Peyer's patch (tissue), 4 donors: ENCODE data around the gene CCL5. TPM values are rescaled to one million over a fixed set of nuclear protein-coding genes. Genes with fewer than 3 reads are reported as not detected.
"Not testable (repeated sequence)": the region's sequence is repeated elsewhere in the genome, so short reads cannot be mapped to it uniquely, and the experiment has no call there.

Experiments
- DNase-seq, 3 donors: peaks; one replicate each; pipeline ENCODE4 v3.0.0-alpha.2; 2017 to 2019
- H3K27ac ChIP-seq, 4 donors: fragments of 200-600 bp; sonication (generic); one replicate each; pipeline ENCODE4 v1.5.1; 2016 to 2019
- H3K27me3 ChIP-seq, 2 donors: fragments of 200-600 bp; sonication (generic); one replicate each; pipeline ENCODE4 v1.5.1; 2019
- H3K36me3 ChIP-seq, 3 donors: fragments of 200-600 bp; sonication (generic); one replicate each; pipeline ENCODE4 v1.5.1; 2016 to 2019
- H3K4me1 ChIP-seq, 4 donors: fragments of 200-600 bp; sonication (generic); one replicate each; pipeline ENCODE4 v1.5.1; 2016 to 2019
- H3K4me3 ChIP-seq, 4 donors: fragments of 200-600 bp; sonication (generic); 1 replicate in 3 of 4; 2 replicates in 1 of 4; pipeline ENCODE4 v1.5.1; 2016 to 2019; ENCODE audit warnings: mild to moderate bottlenecking in 1 of 4
- H3K9me3 ChIP-seq, 4 donors: fragments of 200-600 bp; sonication (generic); one replicate each; pipeline ENCODE4 v1.5.1; 2016 to 2019; ENCODE audit warnings: mild to moderate bottlenecking in 1 of 4
- CTCF ChIP-seq, 6 experiments: fragments of 450-650 bp in 4 of 6; fragments of 200-600 bp in 2 of 6; sonication (generic) in 1 of 6; IDR thresholded peaks; one replicate each; pipeline ENCODE4 v1.5.1; 2017 to 2019; ENCODE audit warnings: antibody characterized with exemption in 6 of 6, mild to moderate bottlenecking in 3 of 6, moderate library complexity in 1 of 6
- POLR2A ChIP-seq, 2 donors: fragments of 450-650 bp; IDR thresholded peaks; one replicate each; pipeline ENCODE4 v1.5.1; 2017; ENCODE audit warnings: antibody characterized with exemption in 2 of 2, mild to moderate bottlenecking in 2 of 2, moderate library complexity in 2 of 2
- total RNA-seq, 4 donors: library from RNA; depleted of rRNA; stranded (reverse); fragments of >200 nt; gene quantifications; one replicate each; pipeline ENCODE4 v1.1.0, GENCODE V29; 2016

The CCL5 gene
- total RNA-seq, 4 donors from 2014 or later: 5.8 to 13.8 (median 9.2) TPM

- Histone ChIP-seq H3K9me3 (no peaks in the 10 kb centered on the region), H3K36me3 (no peaks in the 10 kb centered on the region), H3K4me1 (no peaks in the 10 kb centered on the region), H3K4me3 (no peak overlapping the region), H3K27ac (no peak overlapping the region), H3K27me3 (no peaks in the 10 kb centered on the region)
- no peak for DNase-seq
- TF ChIP-seq CTCF (IDR thresholded peaks at IDR 0.05) (no peak), POLR2A (IDR thresholded peaks at IDR 0.05) (no peak)
These were observed 23.3 kb upstream of the CCL5 start for GRCh38 chr17:35903451-35903850.

GRCh38 chr17:35901631-35902175, 21.5 kb upstream of the CCL5 start:
- Histone ChIP-seq H3K27ac (no peak overlapping the region), H3K4me1 (no peaks in the 10 kb centered on the region), H3K36me3 (no peaks in the 10 kb centered on the region), H3K27me3 (no peaks in the 10 kb centered on the region), H3K9me3 (no peaks in the 10 kb centered on the region), H3K4me3 (no peak overlapping the region)
- TF ChIP-seq CTCF (IDR thresholded peaks at IDR 0.05): no peak
- TF ChIP-seq POLR2A (IDR thresholded peaks at IDR 0.05): no peak
- no peak for DNase-seq

GRCh38 chr17:35900708-35901480, 20.7 kb upstream of the CCL5 start:
- H3K36me3 ChIP-seq: no peaks in the 10 kb centered on the region
- no peaks in the 10 kb centered on the region for H3K9me3 ChIP-seq
- TF ChIP-seq CTCF (IDR thresholded peaks at IDR 0.05) (no peak), POLR2A (IDR thresholded peaks at IDR 0.05) (no peak)
- H3K4me1 ChIP-seq: no peaks in the 10 kb centered on the region
- peak overlapping the region in 3 of 4 donors; percentile 21 to 65 (median 48) for H3K27ac ChIP-seq
- H3K27me3 ChIP-seq: no peaks in the 10 kb centered on the region
- DNase-seq: no peak
- no peak overlapping the region for H3K4me3 ChIP-seq

GRCh38 chr17:35900280-35900679, 20.1 kb upstream of the CCL5 start:
- H3K4me3 ChIP-seq: no peak overlapping the region
- no peaks in the 10 kb centered on the region for H3K27me3 ChIP-seq
- H3K4me1 ChIP-seq: no peaks in the 10 kb centered on the region
- H3K27ac ChIP-seq: peak overlapping the region in 3 of 4 donors; percentile 21 to 65 (median 48)
- DNase-seq: peak in 1 of 3 donors; percentile 54
- no peaks in the 10 kb centered on the region for H3K36me3 ChIP-seq
- no peaks in the 10 kb centered on the region for H3K9me3 ChIP-seq
- TF ChIP-seq CTCF (IDR thresholded peaks at IDR 0.05): no peak
- no peak for TF ChIP-seq POLR2A (IDR thresholded peaks at IDR 0.05)

- H3K9me3 ChIP-seq: no peaks in the 10 kb centered on the region
- DNase-seq: peak in 1 of 3 donors; percentile 53
- H3K27me3 ChIP-seq: no peaks in the 10 kb centered on the region
- TF ChIP-seq CTCF (IDR thresholded peaks at IDR 0.05): no peak
- no peak for TF ChIP-seq POLR2A (IDR thresholded peaks at IDR 0.05)
- no peak overlapping the region for H3K4me3 ChIP-seq
- H3K27ac ChIP-seq: peak overlapping the region in 2 of 4 donors; percentile 3 to 65
- H3K4me1 ChIP-seq: no peaks in the 10 kb centered on the region
- H3K36me3 ChIP-seq: no peaks in the 10 kb centered on the region
These were observed 18.3 kb upstream of the CCL5 start for GRCh38 chr17:35898283-35899070.

GRCh38 chr17:35897772-35898171, 17.6 kb upstream of the CCL5 start:
- H3K9me3 ChIP-seq, H3K4me1 ChIP-seq, H3K36me3 ChIP-seq: not testable (repeated sequence)

More at GRCh38 chr17:35897772-35898171, 17.6 kb upstream of the CCL5 start:
- H3K27me3 ChIP-seq, H3K27ac ChIP-seq, H3K4me3 ChIP-seq, DNase-seq: not testable (repeated sequence)
